GM12892 (cell line): ENCODE measurements around the gene KATNIP.

Source experiments
- POLR2A ChIP-seq: IDR thresholded peaks from 2 replicates; pipeline ENCODE4 v1.6.1; 2011; ENCODE audit warnings: low read depth, low read length, control low read depth
- TAF1 ChIP-seq: IDR thresholded peaks from 2 replicates; pipeline ENCODE4 v1.6.1; 2011; ENCODE audit warnings: low read depth, mild to moderate bottlenecking, control low read depth, low read length, borderline replicate concordance

DNA sequence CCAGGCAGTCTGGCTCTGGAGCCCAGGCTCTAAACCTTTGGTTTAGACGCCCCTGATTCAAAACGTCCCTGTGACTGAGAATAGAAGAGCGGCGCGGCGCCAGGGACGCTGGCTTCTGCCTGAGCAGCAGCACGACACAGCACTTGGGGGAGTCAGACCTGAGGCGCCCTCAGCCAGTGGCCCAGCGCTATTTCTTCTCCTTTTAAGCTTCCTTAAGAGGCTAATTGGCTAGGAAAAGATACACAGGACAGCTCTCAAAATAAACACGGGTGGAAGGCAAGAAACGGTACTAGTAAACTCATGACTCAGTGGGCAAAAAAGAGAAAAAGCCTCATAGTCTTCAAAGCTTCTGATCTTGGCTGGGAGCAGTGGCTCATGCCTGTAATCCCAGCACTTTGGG is 35.1 kb upstream of the KATNIP start:
- TF ChIP-seq TAF1 (no peak), POLR2A (no peak)
